Activated T-cell treated with anti-CD3 and anti-CD28 coated beads, Interleukin-2, amount 50 U/mL, for 24 hours (primary cell): ENCODE results near the gene FCN2.

Experiments
- DNase-seq: peaks from one replicate; pipeline ENCODE4 v3.0.0-alpha.2; 2020
- H3K27ac Mint-ChIP-seq: 2 replicates; pipeline ENCODE4 v1.8.0; 2020; ENCODE audit warnings: mild to moderate bottlenecking, mixed read lengths
- H3K27me3 Mint-ChIP-seq: 2 replicates; pipeline ENCODE4 v1.8.0; 2020; ENCODE audit warnings: mixed read lengths
- H3K36me3 Mint-ChIP-seq: 2 replicates; pipeline ENCODE4 v1.8.0; 2020; ENCODE audit warnings: low read depth, mixed read lengths
- H3K4me1 Mint-ChIP-seq: 2 replicates; pipeline ENCODE4 v1.8.0; 2020; ENCODE audit warnings: low read depth, mixed read lengths
- H3K4me3 Mint-ChIP-seq: 2 replicates; pipeline ENCODE4 v1.8.0; 2020; ENCODE audit warnings: mild to moderate bottlenecking, moderate library complexity, mixed read lengths
- H3K9me3 Mint-ChIP-seq: 2 replicates; pipeline ENCODE4 v1.8.0; 2020; ENCODE audit warnings: mixed read lengths

FCN2 gene

GRCh38 chr9:134895567-134895907 lies 14.9 kb downstream of the FCN2 start:
- Mint-ChIP-seq H3K4me1 (no peaks in the 10 kb centered on the region), H3K27me3 (peaks cover 29% of the 10 kb centered on the region), H3K4me3 (no peak overlapping the region), H3K36me3 (no peaks in the 10 kb centered on the region), H3K27ac (no peak overlapping the region), H3K9me3 (peaks cover 14% of the 10 kb centered on the region)
- DNase-seq = no peak

- H3K36me3 Mint-ChIP-seq = no peaks in the 10 kb centered on the region
- no peak overlapping the region for H3K4me3 Mint-ChIP-seq
- H3K27me3 Mint-ChIP-seq = peaks cover 29% of the 10 kb centered on the region
- H3K27ac Mint-ChIP-seq = no peak overlapping the region
- DNase-seq = no peak
- no peaks in the 10 kb centered on the region for H3K4me1 Mint-ChIP-seq
- H3K9me3 Mint-ChIP-seq = peaks cover 14% of the 10 kb centered on the region
Measured at GRCh38 chr9:134895908-134896833, 15.6 kb downstream of the FCN2 start.

GRCh38 chr9:134896834-134897583 lies 16.4 kb downstream of the FCN2 start:
- H3K4me1 Mint-ChIP-seq = no peaks in the 10 kb centered on the region
- no peak overlapping the region for H3K4me3 Mint-ChIP-seq
- H3K27me3 Mint-ChIP-seq = peaks cover 29% of the 10 kb centered on the region
- H3K36me3 Mint-ChIP-seq = no peaks in the 10 kb centered on the region
- H3K27ac Mint-ChIP-seq = no peak overlapping the region
- DNase-seq = no peak
- H3K9me3 Mint-ChIP-seq = peaks cover 14% of the 10 kb centered on the region

GRCh38 chr9:134897584-134898170 lies 17.1 kb downstream of the FCN2 start:
- Mint-ChIP-seq H3K27ac (no peak overlapping the region), H3K4me1 (no peaks in the 10 kb centered on the region), H3K27me3 (peaks cover 33% of the 10 kb centered on the region), H3K9me3 (peaks cover 14% of the 10 kb centered on the region), H3K4me3 (no peak overlapping the region), H3K36me3 (no peaks in the 10 kb centered on the region)
- DNase-seq = no peak

- Mint-ChIP-seq H3K4me1 (no peaks in the 10 kb centered on the region), H3K9me3 (peaks cover 14% of the 10 kb centered on the region), H3K4me3 (no peak overlapping the region), H3K36me3 (no peaks in the 10 kb centered on the region), H3K27me3 (peaks cover 33% of the 10 kb centered on the region), H3K27ac (no peak overlapping the region)
- no peak for DNase-seq
Measured at GRCh38 chr9:134898319-134898718, 17.7 kb downstream of the FCN2 start.

- H3K4me1 Mint-ChIP-seq = no peaks in the 10 kb centered on the region
- no peaks in the 10 kb centered on the region for H3K36me3 Mint-ChIP-seq
- no peak overlapping the region for H3K4me3 Mint-ChIP-seq
- H3K27me3 Mint-ChIP-seq = peaks cover 34% of the 10 kb centered on the region
- no peak overlapping the region for H3K27ac Mint-ChIP-seq
- DNase-seq = no peak
- peaks cover 14% of the 10 kb centered on the region for H3K9me3 Mint-ChIP-seq
Measured at GRCh38 chr9:134899168-134899567, 18.6 kb downstream of the FCN2 start.

- H3K4me3 Mint-ChIP-seq = no peak overlapping the region
- no peaks in the 10 kb centered on the region for H3K4me1 Mint-ChIP-seq
- H3K27ac Mint-ChIP-seq = no peak overlapping the region
Measured at GRCh38 chr9:134899818-134900217, 19.2 kb downstream of the FCN2 start.

GRCh38 chr9:134902936-134903335 lies 22.3 kb downstream of the FCN2 start:
- no peaks in the 10 kb centered on the region for H3K4me1 Mint-ChIP-seq
- DNase-seq = no peak
- H3K27ac Mint-ChIP-seq = no peak overlapping the region
- no peak overlapping the region for H3K4me3 Mint-ChIP-seq
- H3K9me3 Mint-ChIP-seq = peaks cover 14% of the 10 kb centered on the region
- H3K27me3 Mint-ChIP-seq = peaks cover 19% of the 10 kb centered on the region
- H3K36me3 Mint-ChIP-seq = no peaks in the 10 kb centered on the region

More at GRCh38 chr9:134899818-134900217, 19.2 kb downstream of the FCN2 start:
- no peaks in the 10 kb centered on the region for H3K36me3 Mint-ChIP-seq
- H3K9me3 Mint-ChIP-seq = peaks cover 14% of the 10 kb centered on the region
- DNase-seq = no peak
- peaks cover 33% of the 10 kb centered on the region for H3K27me3 Mint-ChIP-seq

- no peaks in the 10 kb centered on the region for H3K36me3 Mint-ChIP-seq
- H3K4me3 Mint-ChIP-seq = no peak overlapping the region
Measured at GRCh38 chr9:134908524-134909309, 28.1 kb downstream of the FCN2 start.

GRCh38 chr9:134909511-134910481 lies 29.2 kb downstream of the FCN2 start:
- Mint-ChIP-seq H3K27ac (no peak overlapping the region), H3K27me3 (peaks cover 43% of the 10 kb centered on the region)

More at GRCh38 chr9:134908524-134909309, 28.1 kb downstream of the FCN2 start:
- peaks cover 42% of the 10 kb centered on the region for H3K27me3 Mint-ChIP-seq
- no peak for DNase-seq
- no peaks in the 10 kb centered on the region for H3K4me1 Mint-ChIP-seq
- no peak overlapping the region for H3K27ac Mint-ChIP-seq
- no peaks in the 10 kb centered on the region for H3K9me3 Mint-ChIP-seq

GRCh38 chr9:134912126-134912840 lies 31.7 kb downstream of the FCN2 start:
- H3K9me3 Mint-ChIP-seq = no peaks in the 10 kb centered on the region
- no peaks in the 10 kb centered on the region for H3K4me1 Mint-ChIP-seq
- peaks cover 45% of the 10 kb centered on the region for H3K27me3 Mint-ChIP-seq
- DNase-seq = no peak
- H3K36me3 Mint-ChIP-seq = no peaks in the 10 kb centered on the region
- no peak overlapping the region for H3K4me3 Mint-ChIP-seq
- H3K27ac Mint-ChIP-seq = no peak overlapping the region

More at GRCh38 chr9:134909511-134910481, 29.2 kb downstream of the FCN2 start:
- Mint-ChIP-seq H3K4me1 (no peaks in the 10 kb centered on the region), H3K4me3 (no peak overlapping the region), H3K36me3 (no peaks in the 10 kb centered on the region), H3K9me3 (no peaks in the 10 kb centered on the region)
- DNase-seq = no peak

GRCh38 chr9:134913041-134913712 lies 32.6 kb downstream of the FCN2 start:
- peaks cover 45% of the 10 kb centered on the region for H3K27me3 Mint-ChIP-seq
- no peak for DNase-seq
- no peak overlapping the region for H3K27ac Mint-ChIP-seq
- no peaks in the 10 kb centered on the region for H3K36me3 Mint-ChIP-seq
- H3K4me3 Mint-ChIP-seq = no peak overlapping the region
- H3K9me3 Mint-ChIP-seq = peaks cover 1% of the 10 kb centered on the region
- H3K4me1 Mint-ChIP-seq = no peaks in the 10 kb centered on the region
